HEK293T (cell line): ENCODE results near the gene EDA.

ENCODE experiments used
- ARNT ChIP-seq: fragments of 450-650 bp; IDR thresholded peaks from 2 replicates; pipeline ENCODE4 v1.6.1; 2017; ENCODE audit warnings: mild to moderate bottlenecking
- BHLHE40 ChIP-seq: fragments of 450-650 bp; IDR thresholded peaks from 2 replicates; pipeline ENCODE4 v1.6.1; 2016; ENCODE audit warnings: mild to moderate bottlenecking, moderate library complexity, borderline replicate concordance
- CTBP1 ChIP-seq: fragments of 450-650 bp; IDR thresholded peaks from 2 replicates; pipeline ENCODE4 v1.6.1; 2016; ENCODE audit warnings: borderline replicate concordance
- ELF4 ChIP-seq: fragments of 450-650 bp; IDR thresholded peaks from 2 replicates; pipeline ENCODE4 v1.6.1; 2017; ENCODE audit warnings: antibody characterized with exemption
- FOXA1 ChIP-seq: fragments of 450-650 bp; IDR thresholded peaks from 2 replicates; pipeline ENCODE4 v1.6.1; 2016; ENCODE audit warnings: mild to moderate bottlenecking
- FOXM1 ChIP-seq: fragments of 450-650 bp; IDR thresholded peaks from 2 replicates; pipeline ENCODE4 v1.6.1; 2017; ENCODE audit warnings: mild to moderate bottlenecking, borderline replicate concordance
- L3MBTL2 ChIP-seq: fragments of 450-650 bp; conservative IDR thresholded peaks from 2 replicates; pipeline ENCODE4 v1.6.1; 2016; ENCODE audit warnings: mild to moderate bottlenecking
- LEF1 ChIP-seq: fragments of 450-650 bp; IDR thresholded peaks from 2 replicates; pipeline ENCODE4 v1.6.1; 2017; ENCODE audit warnings: mild to moderate bottlenecking, borderline replicate concordance
- NFRKB ChIP-seq: fragments of 450-650 bp; IDR thresholded peaks from 2 replicates; pipeline ENCODE4 v1.6.1; 2016; ENCODE audit warnings: mild to moderate bottlenecking, moderate library complexity
- PKNOX1 ChIP-seq: fragments of 450-650 bp; IDR thresholded peaks from 2 replicates; pipeline ENCODE4 v1.6.1; 2016
- SP1 ChIP-seq: fragments of 450-650 bp; IDR thresholded peaks from 2 replicates; pipeline ENCODE4 v1.6.1; 2017
- SUZ12 ChIP-seq: fragments of 450-650 bp; IDR thresholded peaks from 2 replicates; pipeline ENCODE4 v1.6.1; 2016; ENCODE audit warnings: mild to moderate bottlenecking
- TARDBP ChIP-seq: fragments of 450-650 bp; IDR thresholded peaks from 2 replicates; pipeline ENCODE4 v1.6.1; 2016
- ZNF384 ChIP-seq: fragments of 450-650 bp; IDR thresholded peaks from 2 replicates; pipeline ENCODE4 v1.6.1; 2016

- no peak for TF ChIP-seq FOXM1
- no peak for TF ChIP-seq SP1
- no peak for TF ChIP-seq CTBP1
- no peak for TF ChIP-seq ELF4
- no peak for TF ChIP-seq BHLHE40
- TF ChIP-seq LEF1: no peak
- TF ChIP-seq ZNF384: no peak
- no peak for TF ChIP-seq FOXA1
- TF ChIP-seq NFRKB: no peak
- TF ChIP-seq SUZ12: no peak
- TF ChIP-seq L3MBTL2: no peak
- no peak for TF ChIP-seq TARDBP
- TF ChIP-seq PKNOX1: no peak
- no peak for TF ChIP-seq ARNT
These were observed 2.9 kb downstream of the EDA start for GRCh38 chrX:69618803-69619202.
